NCI-H1694 treated with DMSO at 0.1 percent for 48 hours (cell line): Measurements from ENCODE around the gene FCN3.
A peak's percentile ranks its signal among the peaks of the same experiment; 100 is the strongest.

Source experiments
- DNase-seq: peaks from one replicate; lab custom pipeline; 2025; lab: John Stamatoyannopoulos, UW

The FCN3 gene

GRCh38 chr1:27380224-27380623 is 5.6 kb upstream of the FCN3 start:
- DNase-seq = no peak

DNA sequence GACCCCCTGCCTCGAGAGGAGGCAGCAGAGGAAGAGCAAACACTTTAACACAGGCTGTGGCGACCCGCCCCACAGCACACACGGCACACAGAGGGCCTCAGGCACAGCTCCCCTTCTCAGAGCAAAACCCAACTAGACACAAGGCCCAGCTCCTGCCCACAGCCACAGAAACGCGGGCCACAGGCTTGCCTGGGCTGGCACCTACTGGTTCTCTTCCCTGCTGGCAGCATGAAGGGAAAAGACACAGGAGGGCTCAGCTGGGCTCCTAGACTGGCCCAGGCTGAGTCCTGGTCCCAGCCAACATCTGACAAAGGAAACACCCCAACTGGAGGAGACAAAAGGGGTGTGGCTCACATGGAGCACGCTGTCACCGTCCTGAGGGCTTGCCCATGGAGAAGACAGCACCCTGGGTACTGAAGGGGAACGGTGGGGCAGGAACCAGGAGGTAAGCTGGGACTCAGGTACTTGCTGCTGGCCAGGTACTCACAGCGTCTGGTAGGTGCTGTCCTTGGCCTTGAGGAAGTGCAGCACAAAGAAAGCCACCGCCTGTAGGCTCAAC is 5.0 kb upstream of the FCN3 start:
- DNase-seq = no peak

GRCh38 chr1:27377760-27378495 is 3.3 kb upstream of the FCN3 start:
- DNase-seq = no peak

DNA sequence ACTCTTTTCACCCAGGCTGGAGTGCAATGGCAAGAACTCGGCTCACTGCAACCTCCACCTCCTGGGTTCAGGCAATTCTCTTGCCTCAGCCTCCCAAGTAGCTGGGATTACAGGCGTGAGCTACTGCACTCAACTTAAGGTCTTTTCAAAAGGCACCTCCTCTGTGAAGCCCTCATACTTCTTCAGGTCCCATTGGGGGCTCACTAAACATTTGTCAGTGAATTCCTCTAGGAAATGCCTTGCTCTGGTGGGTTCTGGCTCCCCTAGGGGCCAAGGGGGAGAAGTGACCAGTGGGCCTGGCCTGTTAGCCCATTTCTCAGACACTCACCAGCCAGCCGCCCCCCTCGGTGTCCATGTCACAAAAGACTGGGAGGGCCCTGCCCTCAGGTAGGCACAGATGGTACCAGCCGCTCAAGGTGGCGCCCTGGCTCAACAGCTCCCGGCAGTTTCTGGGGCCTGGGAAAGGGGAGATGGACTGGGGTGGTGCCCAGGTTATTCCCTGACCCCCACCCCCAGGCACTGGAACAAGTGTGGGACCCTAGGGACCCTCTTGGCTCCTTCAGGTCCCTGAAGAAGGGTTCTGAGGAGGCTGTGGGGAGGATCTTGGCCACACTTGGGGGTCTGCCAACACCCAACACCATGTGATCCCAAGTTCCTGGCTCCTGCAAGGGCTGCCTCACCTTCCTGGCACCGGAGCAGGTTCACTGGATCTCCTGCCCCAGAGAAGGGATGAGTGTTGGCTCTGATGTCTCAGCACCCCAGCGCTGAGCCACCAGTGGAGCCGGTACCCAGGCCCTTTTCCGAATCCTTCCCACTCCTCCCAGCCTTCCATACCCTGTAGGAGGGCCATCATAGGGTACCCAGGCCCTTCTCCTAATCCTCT is 1.6 kb downstream of the FCN3 start:
- no peak for DNase-seq

GRCh38 chr1:27372022-27372807 is 2.4 kb downstream of the FCN3 start:
- DNase-seq = no peak

DNA sequence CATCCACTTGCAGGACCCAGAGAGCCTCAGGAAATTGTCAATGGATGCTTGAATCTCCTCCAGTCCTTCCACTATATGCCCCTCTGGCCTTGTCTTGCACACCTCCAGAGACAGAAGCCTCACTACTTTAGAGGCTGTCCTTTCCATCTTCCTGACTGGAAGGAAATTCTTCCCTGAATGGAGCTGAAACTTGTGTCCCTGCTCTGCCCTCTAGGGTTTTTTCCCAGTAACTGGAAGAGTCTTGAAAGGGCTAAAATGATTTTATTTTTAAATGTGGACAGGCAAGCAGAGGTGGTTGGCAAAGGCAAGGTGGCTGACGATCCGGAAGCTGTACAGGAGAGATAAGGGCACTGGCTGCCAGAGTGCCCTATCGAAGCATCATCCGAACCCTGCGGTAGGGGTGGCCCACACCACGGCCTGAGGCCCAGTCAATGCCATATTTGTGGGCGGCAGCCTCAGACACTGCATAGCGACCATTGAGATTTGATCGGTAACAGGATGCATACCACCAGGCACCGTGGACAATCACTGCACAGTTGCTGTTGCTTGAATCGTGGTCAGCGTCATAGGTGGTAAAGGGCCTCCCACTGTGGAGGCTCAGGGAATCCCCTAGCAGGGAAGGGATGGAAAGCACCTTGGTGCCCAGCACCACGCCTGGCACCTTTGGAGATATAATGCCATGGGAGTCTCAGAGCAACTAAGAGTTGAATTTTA is 5.6 kb downstream of the FCN3 start:
- DNase-seq = no peak

DNA sequence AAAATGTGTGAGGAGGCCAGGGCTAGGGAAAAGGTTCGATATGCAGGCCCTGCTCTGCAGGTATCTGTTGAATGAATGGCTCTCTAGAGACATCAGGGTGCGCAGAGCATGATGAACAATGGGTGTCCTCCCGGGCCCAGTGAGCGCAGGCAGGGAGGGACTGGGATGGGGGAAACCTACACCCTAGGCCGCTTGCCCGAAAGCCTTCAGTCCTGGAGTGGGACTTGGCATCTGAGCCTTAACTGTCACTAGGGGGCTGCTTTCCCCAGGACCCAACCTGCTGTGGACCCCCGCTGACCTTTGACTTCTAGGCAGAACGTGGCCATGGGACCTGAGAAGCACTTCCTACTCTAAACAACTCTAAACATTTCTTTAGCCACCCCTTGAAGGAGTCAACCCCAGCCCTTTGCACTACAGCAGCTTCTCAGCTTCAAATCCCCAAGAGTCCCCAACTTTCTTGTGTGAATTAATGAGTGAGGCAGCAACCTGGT is 7.4 kb downstream of the FCN3 start:
- DNase-seq = no peak

GRCh38 chr1:27366411-27367159 is 8.0 kb downstream of the FCN3 start, which contains the start of gene MAP3K6:
Gene MAP3K6 (minus strand): TSS chr1:27366961. CDS start chr1:27366597, 364 bp downstream.
- peak; percentile 29 for DNase-seq

- peak; percentile 59 for DNase-seq
Observed at GRCh38 chr1:27366113-27366410, 8.6 kb downstream of the FCN3 start.

DNA sequence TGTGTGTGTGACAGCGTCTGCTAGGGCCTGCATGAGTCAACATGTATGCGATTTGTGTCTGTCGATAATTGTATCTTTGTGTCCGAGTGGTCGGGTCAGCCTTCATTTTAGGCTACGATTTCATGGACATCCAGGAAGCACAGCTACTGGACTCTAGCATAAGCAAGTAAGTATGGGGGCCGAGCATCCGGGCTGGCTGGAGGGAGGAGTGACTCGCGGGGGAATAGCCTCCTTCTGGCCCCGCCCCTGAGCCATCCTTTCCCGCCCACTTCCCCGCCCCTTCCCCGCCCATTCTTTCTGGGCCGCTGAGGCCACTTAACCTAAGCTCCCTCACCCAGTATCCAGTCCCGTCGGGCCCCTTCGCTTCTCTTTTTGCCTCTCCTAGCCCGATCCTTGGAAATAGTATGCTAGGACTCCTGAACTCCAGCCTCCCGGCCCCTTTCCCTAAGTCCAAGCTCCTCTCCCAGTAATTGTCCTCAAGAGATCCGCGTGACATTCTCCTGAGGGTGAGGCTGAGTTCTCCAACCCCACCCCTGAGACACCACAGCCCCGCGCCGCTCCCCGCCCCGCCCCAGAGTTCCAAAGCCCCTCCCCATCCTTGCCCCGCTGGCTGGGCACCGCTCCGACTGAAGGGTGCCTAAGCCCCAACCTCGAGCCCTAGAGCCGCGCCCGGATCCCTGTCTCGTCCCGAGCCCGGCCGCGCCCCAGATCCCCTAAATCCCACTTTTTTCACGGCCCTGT is 9.1 kb downstream of the FCN3 start:
- DNase-seq = peak; percentile 59

- no peak for DNase-seq
Observed at GRCh38 chr1:27364696-27365371, 9.8 kb downstream of the FCN3 start.

DNA sequence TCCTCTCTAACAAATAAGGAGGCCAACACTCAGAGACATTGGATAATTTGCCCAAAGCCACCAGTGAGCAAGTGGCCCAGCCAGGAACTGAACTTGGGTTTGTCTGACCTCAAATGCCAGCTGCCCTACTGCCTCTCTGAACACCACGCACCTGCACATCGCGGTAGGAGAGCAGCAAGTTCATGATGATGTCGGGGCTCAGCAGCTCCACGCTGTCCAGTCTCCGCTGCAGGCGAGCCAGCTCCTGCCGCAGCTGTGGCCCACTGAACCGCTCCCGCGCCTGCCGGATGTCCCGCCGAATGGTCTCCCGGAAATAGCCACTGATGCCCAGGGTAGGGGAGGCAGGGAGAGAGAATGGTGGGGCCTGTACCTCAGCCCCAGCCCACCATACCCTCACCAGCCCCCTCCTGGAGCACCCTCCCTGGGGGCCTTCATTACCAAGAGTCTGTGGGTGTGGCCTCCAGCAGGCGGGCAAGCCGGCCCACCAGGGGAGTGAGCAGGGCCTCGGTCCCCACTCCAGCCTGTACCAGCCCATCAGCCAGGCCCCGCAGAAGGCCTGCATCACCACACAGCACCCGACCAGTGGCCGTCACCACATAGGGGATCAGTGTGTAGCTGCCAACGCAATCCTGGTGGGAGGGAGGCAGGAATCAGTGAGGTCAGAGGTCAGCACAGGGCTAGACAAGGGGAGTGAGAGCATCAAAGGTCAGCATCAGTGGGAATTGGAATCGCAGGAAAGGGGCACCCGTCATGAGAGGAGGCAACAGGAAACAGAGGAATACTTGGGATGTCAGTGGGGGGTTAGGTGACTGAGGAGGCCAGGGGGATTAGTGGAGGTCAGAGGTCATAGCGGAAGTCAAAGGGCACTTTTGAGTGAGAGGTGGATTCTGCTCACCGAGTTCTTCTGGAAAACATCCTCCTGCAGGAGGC is 10.6 kb downstream of the FCN3 start:
- DNase-seq = no peak

DNA sequence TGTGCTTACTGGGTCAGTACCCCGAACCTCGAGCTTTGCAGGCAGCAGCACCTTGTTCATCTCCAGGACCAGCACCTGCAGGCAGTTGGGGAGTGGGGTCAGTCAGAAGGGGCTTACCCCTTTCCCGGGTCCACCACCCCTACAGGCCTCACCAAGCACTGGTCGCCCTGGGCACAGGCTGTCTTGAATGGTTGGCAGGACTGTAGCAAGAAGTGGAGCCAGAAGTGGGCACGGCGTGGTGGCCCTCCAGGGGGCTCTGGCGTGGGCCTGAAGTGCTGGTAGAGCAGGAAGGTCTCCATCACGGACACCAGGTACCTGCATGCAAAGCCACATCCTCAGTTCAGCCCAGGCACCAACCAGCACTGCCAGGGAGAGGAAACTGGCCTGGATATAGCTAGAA is 13.1 kb downstream of the FCN3 start:
- no peak for DNase-seq

DNA sequence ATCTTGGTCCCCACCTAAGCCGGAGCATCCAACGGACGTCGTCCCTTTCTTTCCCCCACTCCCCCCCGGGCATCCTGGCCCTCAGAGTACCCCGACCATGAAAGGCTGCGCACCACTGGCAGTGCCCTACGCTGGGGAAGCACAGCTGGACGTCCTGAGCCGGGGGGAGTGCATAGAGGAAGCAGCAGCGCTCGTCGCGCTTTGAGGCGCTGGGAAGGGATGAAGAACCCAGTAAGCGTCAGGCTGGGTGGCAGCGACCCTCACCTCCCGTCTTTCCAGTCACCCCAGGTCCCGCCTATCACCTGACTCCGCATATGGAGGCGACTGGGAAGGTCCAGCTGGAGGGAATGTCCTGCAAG is 13.6 kb downstream of the FCN3 start:
- no peak for DNase-seq

- no peak for DNase-seq
Observed at GRCh38 chr1:27360159-27361043, 14.2 kb downstream of the FCN3 start.

DNA sequence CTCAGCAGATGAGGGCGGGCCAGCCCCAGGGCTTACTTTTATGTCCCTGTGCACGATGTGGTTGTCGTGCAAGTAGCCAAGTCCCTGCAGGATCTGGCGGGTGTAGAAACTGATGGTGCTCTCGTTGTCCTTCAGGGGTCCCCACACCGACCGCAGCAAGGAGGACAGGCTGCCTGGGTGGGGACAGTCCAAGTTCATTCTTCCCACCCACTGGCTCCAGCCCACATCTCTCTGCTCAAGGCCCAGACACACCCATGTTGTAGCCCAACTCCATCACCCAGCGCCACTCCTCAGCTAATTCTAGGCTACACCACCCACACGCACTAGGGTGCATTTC is 14.8 kb downstream of the FCN3 start:
- DNase-seq = no peak

- no peak for DNase-seq
Observed at GRCh38 chr1:27358928-27359313, 15.7 kb downstream of the FCN3 start.
